ENCODE data around the gene ZBTB8A. TPM values are rescaled to one million over a fixed set of nuclear protein-coding genes. Genes with fewer than 3 reads are reported as not detected.
"Not testable (repeated sequence)": the region's sequence is repeated elsewhere in the genome, so short reads cannot be mapped to it uniquely, and the experiment has no call there.

The ZBTB8A gene
- total and polyA plus RNA-seq, 4 donors = 11.8 to 20.4 (median 13.7) TPM

GRCh38 chr1:32528550-32528949 is 10.7 kb upstream of the ZBTB8A start:
- not testable (repeated sequence) for H3K27ac ChIP-seq (ENCODE audit: low read depth, low read length); H3K27me3 ChIP-seq (ENCODE audit: control insufficient read depth, insufficient read depth, low read length); H3K9me3 ChIP-seq (ENCODE audit: control insufficient read depth, insufficient read depth, low read length); DNase-seq (ENCODE audit: low read depth in 4 of 6, low spot score in 6 of 6); H3K4me1 ChIP-seq (ENCODE audit: control insufficient read depth, insufficient read depth, low read length); H3K4me3 ChIP-seq (ENCODE audit: low read depth, low read length); H3K36me3 ChIP-seq (ENCODE audit: control insufficient read depth, insufficient read depth, low read length)
- 98% methylated on average over 7 of the region's 10 CpGs for WGBS (ENCODE audit: insufficient coverage)

DNA sequence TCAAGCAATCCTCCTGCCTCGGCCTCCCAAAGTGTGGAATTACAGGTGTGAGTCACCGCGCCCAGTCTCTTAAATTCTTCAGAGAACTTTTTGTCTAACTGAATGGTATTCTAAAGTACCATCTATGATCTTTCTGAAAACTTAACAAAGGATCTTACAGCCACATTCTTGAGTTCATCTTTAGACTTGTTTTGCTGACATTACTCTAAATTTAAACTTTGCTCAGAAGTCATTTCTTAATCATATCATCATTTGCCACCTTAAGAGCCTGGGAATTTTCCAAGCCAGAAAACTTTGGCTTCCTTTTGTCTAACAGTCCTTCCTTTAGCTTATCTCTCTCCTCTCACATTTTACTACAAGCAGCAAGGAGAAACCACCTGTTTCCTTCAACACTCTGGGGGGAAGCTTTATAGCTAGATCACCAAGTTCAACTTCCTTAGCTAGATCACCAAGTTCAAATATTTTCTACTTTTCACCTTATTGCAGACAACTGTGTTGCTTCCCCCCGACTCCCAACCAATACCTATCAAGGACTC is 5.4 kb upstream of the ZBTB8A start:
- H3K9me3 ChIP-seq (ENCODE audit: control insufficient read depth, insufficient read depth, low read length) = no peaks in the 10 kb centered on the region
- no peaks in the 10 kb centered on the region for H3K36me3 ChIP-seq (ENCODE audit: control insufficient read depth, insufficient read depth, low read length)
- H3K27me3 ChIP-seq (ENCODE audit: control insufficient read depth, insufficient read depth, low read length) = no peaks in the 10 kb centered on the region
- DNase-seq (ENCODE audit: low read depth in 4 of 6, low spot score in 6 of 6) = no peak
- H3K27ac ChIP-seq (ENCODE audit: low read depth, low read length) = no peak overlapping the region
- H3K4me3 ChIP-seq (ENCODE audit: low read depth, low read length) = no peak overlapping the region
- no CpG with 5 or more reads among the region's 4 CpGs for WGBS (ENCODE audit: insufficient coverage)
- H3K4me1 ChIP-seq (ENCODE audit: control insufficient read depth, insufficient read depth, low read length) = no peaks in the 10 kb centered on the region

DNA sequence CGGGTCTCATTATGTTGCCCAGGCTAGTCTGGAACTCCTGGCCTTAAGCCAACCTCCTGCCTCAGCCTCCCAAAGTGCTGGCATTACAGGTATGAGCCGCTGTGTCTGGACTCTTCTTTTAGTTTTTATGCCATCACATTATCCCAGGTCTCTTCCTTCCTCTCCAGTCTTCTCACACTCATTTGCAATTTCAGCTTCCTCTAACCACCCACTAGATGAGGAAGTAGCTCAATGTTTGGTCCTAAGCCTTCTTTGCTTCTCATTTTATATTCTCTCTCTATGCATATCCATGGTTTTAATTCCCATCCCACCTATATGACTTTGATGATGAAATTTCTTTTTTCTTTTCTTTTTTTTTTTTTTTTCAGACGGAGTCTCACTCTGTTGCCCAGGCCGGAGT is 3.1 kb upstream of the ZBTB8A start:
- no peaks in the 10 kb centered on the region for H3K27me3 ChIP-seq (ENCODE audit: control insufficient read depth, insufficient read depth, low read length)
- no peaks in the 10 kb centered on the region for H3K36me3 ChIP-seq (ENCODE audit: control insufficient read depth, insufficient read depth, low read length)
- no peaks in the 10 kb centered on the region for H3K9me3 ChIP-seq (ENCODE audit: control insufficient read depth, insufficient read depth, low read length)
- no peak for DNase-seq (ENCODE audit: low read depth in 4 of 6, low spot score in 6 of 6)
- no peak overlapping the region for H3K27ac ChIP-seq (ENCODE audit: low read depth, low read length)
- H3K4me3 ChIP-seq (ENCODE audit: low read depth, low read length) = no peak overlapping the region
- H3K4me1 ChIP-seq (ENCODE audit: control insufficient read depth, insufficient read depth, low read length) = peaks cover 6% of the 10 kb centered on the region
- WGBS (ENCODE audit: insufficient coverage) = 80% methylated on average over 1 of the region's 4 CpGs

- 90% methylated on average over 3 of the region's 3 CpGs for WGBS (ENCODE audit: insufficient coverage)
- no peaks in the 10 kb centered on the region for H3K36me3 ChIP-seq (ENCODE audit: control insufficient read depth, insufficient read depth, low read length)
- no peak for DNase-seq (ENCODE audit: low read depth in 4 of 6, low spot score in 6 of 6)
- peaks cover 6% of the 10 kb centered on the region for H3K4me1 ChIP-seq (ENCODE audit: control insufficient read depth, insufficient read depth, low read length)
- no peak overlapping the region for H3K27ac ChIP-seq (ENCODE audit: low read depth, low read length)
- H3K9me3 ChIP-seq (ENCODE audit: control insufficient read depth, insufficient read depth, low read length) = no peaks in the 10 kb centered on the region
- no peaks in the 10 kb centered on the region for H3K27me3 ChIP-seq (ENCODE audit: control insufficient read depth, insufficient read depth, low read length)
- no peak overlapping the region for H3K4me3 ChIP-seq (ENCODE audit: low read depth, low read length)
Observed at GRCh38 chr1:32536764-32537163, 2.5 kb upstream of the ZBTB8A start.

- H3K27me3 ChIP-seq (ENCODE audit: control insufficient read depth, insufficient read depth, low read length) = no peaks in the 10 kb centered on the region
- H3K4me3 ChIP-seq (ENCODE audit: low read depth, low read length) = peak overlapping the region; percentile 64
- H3K36me3 ChIP-seq (ENCODE audit: control insufficient read depth, insufficient read depth, low read length) = no peaks in the 10 kb centered on the region
- H3K4me1 ChIP-seq (ENCODE audit: control insufficient read depth, insufficient read depth, low read length) = peaks cover 6% of the 10 kb centered on the region
- peak overlapping the region; percentile 54 for H3K27ac ChIP-seq (ENCODE audit: low read depth, low read length)
- peak in 3 of 6 donors; percentile 23 to 78 (median 62) for DNase-seq (ENCODE audit: low read depth in 4 of 6, low spot score in 6 of 6)
- H3K9me3 ChIP-seq (ENCODE audit: control insufficient read depth, insufficient read depth, low read length) = no peaks in the 10 kb centered on the region
- WGBS (ENCODE audit: insufficient coverage) = 2% methylated on average over 91 of the region's 102 CpGs
Observed at GRCh38 chr1:32539584-32540571, 651 bp downstream of the ZBTB8A start.

GRCh38 chr1:32540605-32541004 is 1.4 kb downstream of the ZBTB8A start:
- no peak for DNase-seq (ENCODE audit: low read depth in 4 of 6, low spot score in 6 of 6)
- Histone ChIP-seq H3K4me1 (ENCODE audit: control insufficient read depth, insufficient read depth, low read length) (peaks cover 6% of the 10 kb centered on the region), H3K4me3 (ENCODE audit: low read depth, low read length) (peak overlapping the region; percentile 56), H3K27me3 (ENCODE audit: control insufficient read depth, insufficient read depth, low read length) (no peaks in the 10 kb centered on the region), H3K9me3 (ENCODE audit: control insufficient read depth, insufficient read depth, low read length) (no peaks in the 10 kb centered on the region), H3K27ac (ENCODE audit: low read depth, low read length) (no peak overlapping the region), H3K36me3 (ENCODE audit: control insufficient read depth, insufficient read depth, low read length) (no peaks in the 10 kb centered on the region)
- WGBS (ENCODE audit: insufficient coverage) = 100% methylated on average over 1 of the region's 3 CpGs

DNA sequence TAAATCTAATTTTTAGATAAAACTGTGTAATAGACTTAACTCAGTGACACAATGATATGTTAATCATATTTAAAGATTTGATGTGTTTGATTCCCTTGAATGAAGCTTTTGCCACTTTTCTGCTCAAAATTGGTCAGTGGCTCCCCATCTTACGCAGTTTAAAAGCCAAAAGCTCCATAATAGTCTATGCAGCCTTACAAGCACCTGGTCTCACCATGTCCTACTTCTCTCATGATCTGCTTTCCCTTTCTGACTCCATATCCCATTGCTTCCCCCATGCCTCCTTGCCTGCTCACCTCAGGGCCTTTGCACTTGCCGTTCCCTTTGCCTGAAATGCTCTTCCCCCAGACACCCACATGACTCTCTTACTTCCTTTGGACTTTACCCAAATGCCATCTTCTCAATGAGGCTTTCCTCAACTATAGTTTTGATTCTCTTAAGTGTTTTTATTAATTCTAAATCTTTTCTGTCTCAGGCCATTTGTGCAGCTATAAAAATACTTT is 1.9 kb downstream of the ZBTB8A start:
- Histone ChIP-seq H3K36me3 (ENCODE audit: control insufficient read depth, insufficient read depth, low read length) (no peaks in the 10 kb centered on the region), H3K27ac (ENCODE audit: low read depth, low read length) (no peak overlapping the region), H3K27me3 (ENCODE audit: control insufficient read depth, insufficient read depth, low read length) (no peaks in the 10 kb centered on the region), H3K4me3 (ENCODE audit: low read depth, low read length) (no peak overlapping the region), H3K9me3 (ENCODE audit: control insufficient read depth, insufficient read depth, low read length) (no peaks in the 10 kb centered on the region), H3K4me1 (ENCODE audit: control insufficient read depth, insufficient read depth, low read length) (peaks cover 6% of the 10 kb centered on the region)
- no peak for DNase-seq (ENCODE audit: low read depth in 4 of 6, low spot score in 6 of 6)
- WGBS (ENCODE audit: insufficient coverage) = 96% methylated on average over 2 of the region's 2 CpGs

GRCh38 chr1:32546611-32547010 is 7.4 kb downstream of the ZBTB8A start:
- H3K27me3 ChIP-seq (ENCODE audit: control insufficient read depth, insufficient read depth, low read length) = no peaks in the 10 kb centered on the region
- no peaks in the 10 kb centered on the region for H3K4me1 ChIP-seq (ENCODE audit: control insufficient read depth, insufficient read depth, low read length)
- no CpG with 5 or more reads among the region's 4 CpGs for WGBS (ENCODE audit: insufficient coverage)
- peaks cover 2% of the 10 kb centered on the region for H3K36me3 ChIP-seq (ENCODE audit: control insufficient read depth, insufficient read depth, low read length)
- peak in 1 of 6 donors; percentile 7 for DNase-seq (ENCODE audit: low read depth in 4 of 6, low spot score in 6 of 6)
- no peak overlapping the region for H3K27ac ChIP-seq (ENCODE audit: low read depth, low read length)
- H3K9me3 ChIP-seq (ENCODE audit: control insufficient read depth, insufficient read depth, low read length) = no peaks in the 10 kb centered on the region
- H3K4me3 ChIP-seq (ENCODE audit: low read depth, low read length) = no peak overlapping the region

DNA sequence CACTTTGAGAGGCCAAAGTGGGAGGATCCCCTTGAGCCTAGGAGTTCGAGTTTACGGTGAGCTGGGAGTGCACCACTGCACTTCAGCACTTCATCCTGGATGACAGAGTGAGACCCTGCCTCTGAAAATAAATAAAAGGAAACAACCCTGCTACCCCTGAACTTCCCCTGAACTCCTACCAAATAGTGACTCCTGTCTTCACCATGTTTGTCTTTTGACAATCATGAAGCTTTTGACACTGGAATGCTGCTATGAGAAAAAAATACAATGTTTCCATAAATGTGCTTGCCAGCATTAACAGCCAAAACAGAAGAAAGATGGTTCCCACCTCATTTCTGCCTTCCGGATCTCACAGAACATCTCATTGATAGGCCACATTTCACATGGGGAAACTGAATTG is 10.4 kb downstream of the ZBTB8A start:
- Histone ChIP-seq H3K4me3 (ENCODE audit: low read depth, low read length) (no peak overlapping the region), H3K36me3 (ENCODE audit: control insufficient read depth, insufficient read depth, low read length) (peaks cover 10% of the 10 kb centered on the region), H3K9me3 (ENCODE audit: control insufficient read depth, insufficient read depth, low read length) (no peaks in the 10 kb centered on the region), H3K27ac (ENCODE audit: low read depth, low read length) (no peak overlapping the region), H3K4me1 (ENCODE audit: control insufficient read depth, insufficient read depth, low read length) (no peaks in the 10 kb centered on the region), H3K27me3 (ENCODE audit: control insufficient read depth, insufficient read depth, low read length) (no peaks in the 10 kb centered on the region)
- DNase-seq (ENCODE audit: low read depth in 4 of 6, low spot score in 6 of 6) = no peak
- WGBS (ENCODE audit: insufficient coverage) = 73% methylated on average over 2 of the region's 3 CpGs
